ENCODE measurements around the gene LRRC4B. TPM values are rescaled to one million over a fixed set of nuclear protein-coding genes. Genes with fewer than 3 reads are reported as not detected.

Gene LRRC4B
- total and polyA plus RNA-seq, 2 of the 8 experiments (the other 6 are each of a cell fraction or from before 2014, with no cell fraction given) = 13.4 to 21.2 TPM

GRCh38 chr19:50500060-50500752 lies 68.0 kb downstream of the LRRC4B start (continued):
- no peak for TF ChIP-seq PHF8 (conservative IDR thresholded peaks at IDR 0.05; ENCODE audit: low read depth, low read length)
- no peak for TF ChIP-seq RXRA (IDR thresholded peaks at IDR 0.05; ENCODE audit: insufficient read depth, low read depth, low read length)
- TF ChIP-seq GTF2F1 (IDR thresholded peaks at IDR 0.05; ENCODE audit: borderline replicate concordance, low read depth, low read length) = no peak
- no peak for TF ChIP-seq RFX5 (IDR thresholded peaks at IDR 0.05; ENCODE audit: borderline replicate concordance, low read depth, low read length)
- no peak for TF ChIP-seq CEBPB (IDR thresholded peaks at IDR 0.05; ENCODE audit: low read depth, low read length)
- no peak for TF ChIP-seq CBX8 (IDR thresholded peaks at IDR 0.05; ENCODE audit: borderline replicate concordance, low read depth, low read length)
- no peak for TF ChIP-seq TBP (IDR thresholded peaks at IDR 0.05; ENCODE audit: low read depth, low read length)
- TF ChIP-seq ASH2L (IDR thresholded peaks at IDR 0.05; ENCODE audit: low read length) = peak; percentile 40
- no peak for TF ChIP-seq CHD7 (IDR thresholded peaks at IDR 0.05; ENCODE audit: insufficient replicate concordance, low read length)
- TF ChIP-seq HDAC6 (IDR thresholded peaks at IDR 0.05; ENCODE audit: low read depth, low read length) = no peak
